Breast epithelium (tissue), 3 donors: Measurements from ENCODE around the gene DPF1.

Experiments used
- POLR2AphosphoS5 ChIP-seq, 3 donors: sonication (generic); formaldehyde crosslinking; IDR thresholded peaks; one replicate each; pipeline ENCODE4 v1.6.1; 2017; ENCODE audit warnings: antibody characterized with exemption in 3 of 3
- TF ChIP-seq, protein P1 (sequence below), 3 donors: fragments of 450-650 bp; IDR thresholded peaks; one replicate each; pipeline ENCODE4 v1.5.1; 2016 to 2017; ENCODE audit warnings: antibody characterized with exemption in 3 of 3, mild to moderate bottlenecking in 3 of 3, moderate library complexity in 3 of 3

DNA sequence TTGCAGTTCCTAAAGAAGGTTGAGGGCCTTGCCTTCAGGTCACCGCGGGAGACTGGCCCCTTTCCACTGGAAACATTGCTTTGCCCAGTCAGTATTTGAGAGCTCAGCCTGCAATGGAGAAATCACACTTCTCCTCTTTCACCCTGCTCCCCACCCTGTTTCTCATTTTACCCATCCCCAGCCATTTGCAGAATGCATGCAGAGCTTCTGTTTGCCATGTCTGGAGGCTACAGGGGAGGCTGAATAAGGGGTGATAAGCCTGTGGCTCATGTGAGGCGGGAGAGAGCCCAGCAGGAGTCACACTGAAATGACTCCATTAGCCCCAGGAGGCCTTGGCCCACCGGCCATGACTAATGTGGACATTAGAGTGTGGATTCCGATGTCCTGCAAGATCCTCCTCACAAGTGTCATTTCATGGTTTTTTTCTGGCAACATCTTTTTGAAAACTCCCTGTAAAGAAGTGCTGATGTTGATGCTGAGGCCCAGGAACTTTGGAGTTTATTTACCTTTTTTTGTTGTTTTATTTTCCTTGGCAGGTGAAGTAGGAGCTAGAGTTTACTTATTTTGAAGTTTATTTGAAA is 46.7 kb upstream of the DPF1 start:
- no peak for TF ChIP-seq POLR2AphosphoS5 (IDR thresholded peaks at IDR 0.05)
- TF ChIP-seq, protein P1, sequence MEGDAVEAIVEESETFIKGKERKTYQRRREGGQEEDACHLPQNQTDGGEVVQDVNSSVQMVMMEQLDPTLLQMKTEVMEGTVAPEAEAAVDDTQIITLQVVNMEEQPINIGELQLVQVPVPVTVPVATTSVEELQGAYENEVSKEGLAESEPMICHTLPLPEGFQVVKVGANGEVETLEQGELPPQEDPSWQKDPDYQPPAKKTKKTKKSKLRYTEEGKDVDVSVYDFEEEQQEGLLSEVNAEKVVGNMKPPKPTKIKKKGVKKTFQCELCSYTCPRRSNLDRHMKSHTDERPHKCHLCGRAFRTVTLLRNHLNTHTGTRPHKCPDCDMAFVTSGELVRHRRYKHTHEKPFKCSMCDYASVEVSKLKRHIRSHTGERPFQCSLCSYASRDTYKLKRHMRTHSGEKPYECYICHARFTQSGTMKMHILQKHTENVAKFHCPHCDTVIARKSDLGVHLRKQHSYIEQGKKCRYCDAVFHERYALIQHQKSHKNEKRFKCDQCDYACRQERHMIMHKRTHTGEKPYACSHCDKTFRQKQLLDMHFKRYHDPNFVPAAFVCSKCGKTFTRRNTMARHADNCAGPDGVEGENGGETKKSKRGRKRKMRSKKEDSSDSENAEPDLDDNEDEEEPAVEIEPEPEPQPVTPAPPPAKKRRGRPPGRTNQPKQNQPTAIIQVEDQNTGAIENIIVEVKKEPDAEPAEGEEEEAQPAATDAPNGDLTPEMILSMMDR (IDR thresholded peaks at IDR 0.05) = no peak
